GM20000 (cell line): Measurements from ENCODE around the gene CEMIP2.

Experiments
- DNase-seq: peaks from one replicate; pipeline ENCODE4 v3.0.0; 2012; ENCODE audit warnings: low spot score
- TF ChIP-seq, protein P1 (sequence below): IDR thresholded peaks from 2 replicates; pipeline ENCODE4 v1.5.1; 2012; ENCODE audit warnings: mild to moderate bottlenecking, control low read depth; ENCODE audit errors: extremely low read depth, missing control alignments

The CEMIP2 gene

DNA sequence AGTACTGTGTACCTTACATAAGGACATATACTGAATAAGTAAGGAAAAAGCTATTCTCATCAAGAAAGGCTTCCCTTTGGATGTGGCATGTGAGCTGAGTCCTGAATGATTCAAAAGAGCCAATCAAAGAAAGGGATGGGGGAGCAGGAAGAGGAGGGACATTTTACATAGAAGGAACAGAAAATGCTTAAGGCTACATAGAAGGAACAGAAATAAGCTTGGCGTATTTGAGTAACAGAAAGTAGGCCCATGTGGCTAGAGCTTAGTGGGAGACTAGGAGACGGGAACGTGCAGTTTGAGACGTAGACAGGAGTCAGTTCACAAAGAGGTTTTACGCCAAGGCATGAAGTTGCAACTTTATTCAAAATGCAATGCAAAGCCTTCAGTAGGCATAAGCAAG is 126.3 kb downstream of the CEMIP2 start:
- no peak for DNase-seq
- TF ChIP-seq, protein P1, sequence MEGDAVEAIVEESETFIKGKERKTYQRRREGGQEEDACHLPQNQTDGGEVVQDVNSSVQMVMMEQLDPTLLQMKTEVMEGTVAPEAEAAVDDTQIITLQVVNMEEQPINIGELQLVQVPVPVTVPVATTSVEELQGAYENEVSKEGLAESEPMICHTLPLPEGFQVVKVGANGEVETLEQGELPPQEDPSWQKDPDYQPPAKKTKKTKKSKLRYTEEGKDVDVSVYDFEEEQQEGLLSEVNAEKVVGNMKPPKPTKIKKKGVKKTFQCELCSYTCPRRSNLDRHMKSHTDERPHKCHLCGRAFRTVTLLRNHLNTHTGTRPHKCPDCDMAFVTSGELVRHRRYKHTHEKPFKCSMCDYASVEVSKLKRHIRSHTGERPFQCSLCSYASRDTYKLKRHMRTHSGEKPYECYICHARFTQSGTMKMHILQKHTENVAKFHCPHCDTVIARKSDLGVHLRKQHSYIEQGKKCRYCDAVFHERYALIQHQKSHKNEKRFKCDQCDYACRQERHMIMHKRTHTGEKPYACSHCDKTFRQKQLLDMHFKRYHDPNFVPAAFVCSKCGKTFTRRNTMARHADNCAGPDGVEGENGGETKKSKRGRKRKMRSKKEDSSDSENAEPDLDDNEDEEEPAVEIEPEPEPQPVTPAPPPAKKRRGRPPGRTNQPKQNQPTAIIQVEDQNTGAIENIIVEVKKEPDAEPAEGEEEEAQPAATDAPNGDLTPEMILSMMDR: no peak

DNA sequence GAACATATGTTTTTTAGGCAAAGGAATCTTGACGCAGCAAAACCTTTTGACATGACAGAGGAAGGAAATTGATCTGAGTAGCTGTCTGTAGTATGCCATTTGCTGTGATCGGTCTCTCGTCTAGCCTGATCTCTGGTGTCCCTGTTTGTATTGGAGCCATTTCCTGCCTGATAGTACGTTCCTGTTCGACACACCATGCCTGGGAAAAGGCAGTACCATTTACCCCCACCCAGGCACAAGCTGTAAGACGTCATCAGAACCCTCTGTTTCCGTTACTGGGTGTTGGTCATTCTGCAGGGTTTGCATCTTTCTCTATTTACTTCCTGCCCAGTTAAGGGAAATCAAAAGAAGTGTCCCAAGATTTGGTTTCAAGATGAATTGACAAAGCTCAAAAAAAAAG is 129.7 kb downstream of the CEMIP2 start:
- DNase-seq: no peak

DNA sequence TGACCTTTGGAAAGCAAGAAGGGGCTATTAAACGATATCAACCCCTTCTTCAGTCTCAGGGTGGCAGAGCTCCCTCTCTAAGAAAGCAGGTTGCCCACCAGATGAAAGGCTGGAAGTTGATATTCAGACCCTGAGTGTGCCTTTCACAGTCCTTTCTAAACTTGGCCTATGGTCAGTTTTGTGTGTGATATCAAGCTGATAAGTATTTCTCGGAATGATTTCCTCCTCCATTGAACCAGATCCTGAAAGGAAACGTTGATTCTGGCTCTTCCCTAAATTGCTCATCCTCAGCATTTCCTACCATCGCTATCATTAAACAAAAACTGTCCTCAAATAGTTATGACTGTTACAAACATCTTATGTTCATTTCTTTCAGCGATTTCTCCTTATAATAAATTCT is 130.4 kb downstream of the CEMIP2 start:
- TF ChIP-seq, protein P1: no peak
- DNase-seq: no peak

More for the DNA sequence above, 129.7 kb downstream of the CEMIP2 start:
- TF ChIP-seq, protein P1: no peak

DNA sequence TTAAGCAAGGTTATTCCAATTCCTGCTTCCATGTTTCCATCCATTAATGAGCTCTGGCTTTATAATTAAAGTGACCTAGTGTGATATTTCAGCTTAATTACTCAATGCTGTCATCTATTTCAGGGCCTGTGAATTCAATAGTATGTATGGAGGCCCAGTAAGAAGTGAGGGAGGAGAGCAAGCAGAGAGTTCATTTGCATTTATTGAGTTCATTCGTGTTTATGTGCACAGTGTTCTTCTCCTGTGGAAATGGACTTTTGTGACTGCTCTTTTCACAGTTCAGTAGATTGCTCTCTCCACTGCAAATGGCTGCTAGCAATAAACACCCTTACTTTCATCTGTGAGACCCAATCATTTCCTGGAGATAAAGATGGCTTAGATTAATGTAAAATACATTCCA is 130.9 kb downstream of the CEMIP2 start:
- TF ChIP-seq, protein P1: no peak
- DNase-seq: no peak

DNA sequence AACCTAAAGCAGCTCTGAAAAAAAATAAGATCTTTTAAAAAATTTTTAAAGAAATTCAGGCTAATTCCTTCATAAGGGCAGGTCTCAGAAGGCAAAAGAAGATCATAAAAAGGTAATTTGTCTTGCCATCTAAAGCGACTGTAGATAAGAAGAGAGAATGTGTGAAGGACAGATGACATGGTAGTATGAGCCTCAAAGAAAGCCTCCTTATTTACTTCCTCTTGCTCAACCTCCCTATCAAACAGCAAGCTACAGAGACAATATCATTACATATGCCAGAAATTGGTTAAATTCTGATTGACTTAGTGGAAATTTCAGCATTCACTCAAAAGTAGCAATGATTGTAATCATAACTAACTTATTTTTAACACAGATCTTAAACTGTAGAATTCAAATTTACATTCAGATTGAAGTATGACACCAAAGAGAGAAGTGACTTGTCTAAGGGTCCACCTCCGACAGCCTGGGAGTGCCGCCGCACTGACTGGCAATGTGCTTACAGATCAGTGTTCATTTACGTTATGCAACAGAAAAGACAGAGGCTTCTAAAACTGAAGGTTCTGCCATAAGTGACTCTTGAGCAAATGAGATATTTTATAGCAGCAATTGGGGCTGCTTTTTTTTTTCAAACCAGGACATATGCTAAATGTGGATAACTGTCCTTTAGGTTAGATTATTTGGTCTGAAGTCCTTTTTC is 132.0 kb downstream of the CEMIP2 start:
- TF ChIP-seq, protein P1: no peak
- no peak for DNase-seq

DNA sequence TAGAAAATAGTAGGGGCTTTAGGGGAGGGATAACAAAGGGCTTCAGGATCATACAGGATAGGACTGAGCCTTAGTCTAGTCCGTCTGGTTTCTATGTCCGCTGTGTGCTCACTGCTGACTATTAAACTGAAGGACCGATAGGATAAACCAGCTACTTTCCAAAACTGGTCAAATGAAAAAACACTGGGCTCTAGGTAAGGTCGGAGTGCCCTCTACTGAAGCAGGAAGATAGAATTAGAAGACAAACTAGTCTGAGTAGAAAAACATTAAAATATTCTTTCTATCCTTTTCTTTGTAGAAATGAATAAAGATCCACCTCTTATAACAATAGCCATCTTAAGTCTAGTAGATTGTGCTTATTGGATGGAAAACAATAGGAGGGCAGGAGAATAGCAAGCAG is 133.6 kb downstream of the CEMIP2 start:
- no peak for DNase-seq
- TF ChIP-seq, protein P1: no peak
